ENCODE measurements around the gene PLEKHM3.

DNA sequence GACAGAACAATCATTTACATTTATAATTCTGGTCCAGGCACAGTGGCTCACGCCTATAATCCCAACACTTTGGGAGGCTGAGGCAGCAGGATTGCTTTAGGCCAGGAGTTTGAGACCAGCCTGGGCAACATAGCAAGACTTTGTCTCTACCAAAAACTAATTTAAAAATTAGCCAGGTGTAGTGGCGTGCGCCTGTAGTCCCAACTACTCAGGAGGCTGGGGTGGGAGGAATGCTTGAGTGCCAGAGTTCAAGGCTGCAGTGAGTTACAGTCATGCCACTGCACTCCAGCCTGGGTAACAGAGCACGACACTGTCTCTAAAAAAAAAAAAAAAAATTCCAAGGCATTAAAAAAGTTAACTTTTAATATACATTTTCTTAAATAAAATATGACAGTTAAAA is 88.1 kb downstream of the PLEKHM3 start:
- no peak for TF ChIP-seq CTCF (IDR thresholded peaks at IDR 0.05)
- no peak for TF ChIP-seq POLR2A (IDR thresholded peaks at IDR 0.05)
- no peak for TF ChIP-seq EP300 (IDR thresholded peaks at IDR 0.05)
